Measurements from ENCODE around the gene NOL9.

GRCh38 chr1:6585081-6585722 lies 30.9 kb upstream of the NOL9 start:
- TF ChIP-seq CTCF (IDR thresholded peaks at IDR 0.05; ENCODE audit: low read length) (no peak), EZH2 (IDR thresholded peaks at IDR 0.05; ENCODE audit: borderline replicate concordance, low read length) (no peak)

All from OCI-LY1 (cell line).